GM23338 (cell line): Measurements from ENCODE around the gene RHOG. TPM values are rescaled to one million over a fixed set of nuclear protein-coding genes. Genes with fewer than 3 reads are reported as not detected.

ENCODE experiments used
- ATAC-seq: fragments of 200-7000 bp; cut with Tn5 transposase; 3 replicates; pipeline ENCODE4 v1.9.1; 2020
- DNase-seq: peaks from one replicate; pipeline ENCODE4 v3.0.0-alpha.2; 2015; ENCODE audit warnings: low spot score
- H2AFZ ChIP-seq: fragments of 200-600 bp; sonication (generic); 2 replicates; pipeline ENCODE4 v1.8.0; 2016; ENCODE audit warnings: antibody characterized with exemption, mild to moderate bottlenecking, moderate library complexity
- H3F3A ChIP-seq: fragments of 200-600 bp; sonication (generic); replicated peaks from 2 replicates; pipeline ENCODE4 v1.8.0; 2017; ENCODE audit warnings: antibody characterized with exemption, mixed run types, low read depth
- H3K27ac ChIP-seq: fragments of 200-600 bp; sonication (generic); 2 replicates; pipeline ENCODE4 v1.6.1; 2016; ENCODE audit warnings: low read depth
- H3K27me3 ChIP-seq: fragments of 200-600 bp; sonication (generic); 2 replicates; pipeline ENCODE4 v1.8.0; 2016; ENCODE audit warnings: mild to moderate bottlenecking, mixed run types, moderate library complexity; ENCODE audit not compliant: insufficient read depth
- H3K36me3 ChIP-seq: fragments of 200-600 bp; sonication (generic); 2 replicates; pipeline ENCODE4 v1.8.0; 2016; ENCODE audit warnings: mild to moderate bottlenecking; ENCODE audit not compliant: insufficient read depth
- H3K4me1 ChIP-seq: fragments of 200-600 bp; sonication (generic); 2 replicates; pipeline ENCODE4 v1.8.0; 2016; ENCODE audit warnings: mild to moderate bottlenecking, moderate library complexity; ENCODE audit not compliant: insufficient read depth
- H3K4me2 ChIP-seq: fragments of 200-600 bp; sonication (generic); 2 replicates; pipeline ENCODE4 v1.7.1; 2017; ENCODE audit warnings: mixed run types
- H3K4me3 ChIP-seq: fragments of 200-600 bp; sonication (generic); 2 replicates; pipeline ENCODE4 v1.6.1; 2016; ENCODE audit warnings: mixed run types
- H3K79me2 ChIP-seq: fragments of 200-600 bp; sonication (generic); replicated peaks from 2 replicates; pipeline ENCODE4 v1.8.0; 2017; ENCODE audit warnings: mild to moderate bottlenecking; ENCODE audit not compliant: insufficient read depth
- H3K9me2 ChIP-seq: fragments of 200-600 bp; sonication (generic); 2 replicates; pipeline ENCODE4 v1.8.0; 2017; ENCODE audit not compliant: insufficient read depth
- H4K20me1 ChIP-seq: fragments of 200-600 bp; sonication (generic); replicated peaks from 2 replicates; pipeline ENCODE4 v1.8.0; 2017; ENCODE audit warnings: mild to moderate bottlenecking; ENCODE audit not compliant: insufficient read depth
- H3K27ac Mint-ChIP-seq: 2 replicates; pipeline ENCODE4 v1.8.0; 2020; ENCODE audit warnings: inconsistent platforms, mild to moderate bottlenecking, moderate library complexity, mixed read lengths
- H3K27me3 Mint-ChIP-seq: 3 replicates; pipeline ENCODE4 v1.8.0; 2022; ENCODE audit warnings: low read depth, mild to moderate bottlenecking, moderate library complexity, mixed read lengths, inconsistent platforms; ENCODE audit not compliant: insufficient read depth, poor library complexity
- H3K36me3 Mint-ChIP-seq: 3 replicates; pipeline ENCODE4 v1.8.0; 2021; ENCODE audit warnings: low read depth, mild to moderate bottlenecking, inconsistent platforms, moderate library complexity, mixed read lengths
- H3K4me1 Mint-ChIP-seq: 3 replicates; pipeline ENCODE4 v1.8.0; 2020; ENCODE audit warnings: mild to moderate bottlenecking, inconsistent platforms, mixed read lengths
- H3K4me3 Mint-ChIP-seq: 3 replicates; pipeline ENCODE4 v1.8.0; 2021; ENCODE audit warnings: moderate library complexity, mild to moderate bottlenecking, inconsistent platforms, mixed read lengths
- H3K9me3 Mint-ChIP-seq: 3 replicates; pipeline ENCODE4 v1.8.0; 2020; ENCODE audit warnings: moderate library complexity, mild to moderate bottlenecking, inconsistent platforms, mixed read lengths
- CREB1 ChIP-seq: fragments of 250-450 bp; sonication (Bioruptor Pico); IDR thresholded peaks from 2 replicates; pipeline ENCODE4 v1.5.0; 2020; ENCODE audit warnings: low read depth, mild to moderate bottlenecking, moderate library complexity
- CTCF ChIP-seq, 2 experiments: fragments of 200-600 bp in 1 of 2; sonication (generic) in 1 of 2; conservative IDR thresholded peaks; 2 replicates each; pipeline versions ENCODE4 v1.5.1 to v1.6.1; 2016 to 2017; ENCODE audit warnings: antibody characterized with exemption in 2 of 2, low read depth in 2 of 2, mild to moderate bottlenecking in 2 of 2, moderate library complexity in 1 of 2
- ETS1 ChIP-seq: IDR thresholded peaks from 2 replicates; pipeline ENCODE4 v1.6.1; 2016; ENCODE audit warnings: antibody characterized with exemption
- EZH2 ChIP-seq: fragments of 200-600 bp; sonication (generic); IDR thresholded peaks from one replicate; pipeline ENCODE4 v1.8.0; 2017; ENCODE audit warnings: antibody characterized with exemption, mild to moderate bottlenecking, low read depth; ENCODE audit not compliant: unreplicated experiment
- JUNB ChIP-seq: IDR thresholded peaks from one replicate; pipeline ENCODE4 v1.6.1; 2016; ENCODE audit warnings: antibody characterized with exemption; ENCODE audit not compliant: unreplicated experiment
- NANOG ChIP-seq: IDR thresholded peaks from 2 replicates; pipeline ENCODE4 v1.6.1; 2016; ENCODE audit warnings: antibody characterized with exemption, borderline replicate concordance
- POLR2AphosphoS5 ChIP-seq: IDR thresholded peaks from 2 replicates; pipeline ENCODE4 v1.6.1; 2016; ENCODE audit warnings: antibody characterized with exemption, low read depth
- ZNF114 ChIP-seq: fragments of 250-450 bp; sonication (Bioruptor Pico); IDR thresholded peaks from 2 replicates; pipeline ENCODE4 v1.5.0; 2020; ENCODE audit warnings: mild to moderate bottlenecking, moderate library complexity
- ZNF331 ChIP-seq: fragments of 250-450 bp; sonication (Bioruptor Pico); IDR thresholded peaks from 2 replicates; pipeline ENCODE4 v1.5.0; 2020; ENCODE audit warnings: low read depth, mild to moderate bottlenecking, moderate library complexity
- ZNF462 ChIP-seq: fragments of 250-450 bp; sonication (Bioruptor Pico); IDR thresholded peaks from 2 replicates; pipeline ENCODE4 v1.5.0; 2020; ENCODE audit warnings: mild to moderate bottlenecking, moderate library complexity
- polyA plus RNA-seq: library from polyadenylated mRNA; unstranded; fragments of >200 nt; fragmentation: Nextera tagmentation; extraction: Ambion mirVana; gene quantifications from 2 replicates; pipeline ENCODE4 v1.2.1, GENCODE V29; 2016
- total RNA-seq: library from RNA; depleted of rRNA; stranded (reverse); fragments of >200 nt; shearing (Covaris generic); gene quantifications from 2 replicates; pipeline ENCODE4 v1.2.3, GENCODE V29; 2014

The RHOG gene
- total and polyA plus RNA-seq, 2 experiments from 2014 or later = 26.3 to 38.6 TPM

GRCh38 chr11:3834664-3835461, 5.9 kb downstream of the RHOG start:
- Histone ChIP-seq H3K79me2 (peaks cover 73% of the 10 kb centered on the region), H2AFZ (no peak overlapping the region), H4K20me1 (peaks cover 59% of the 10 kb centered on the region), H3F3A (0 out of 2 replicates have a peak, but pooled peaks cover 2% of the 10 kb centered on the region), H3K9me2 (no peaks in the 10 kb centered on the region), H3K4me3 (0 out of 2 replicates have a peak overlapping the region, but pooled peaks have one; percentile 10), H3K27ac (no peak overlapping the region), H3K36me3 (no peaks in the 10 kb centered on the region; the same call in 1 of the 2 replicates), H3K4me1 (peaks cover 24% of the 10 kb centered on the region), H3K4me2 (peak overlapping the region; percentile 24), H3K27me3 (no peaks in the 10 kb centered on the region)
- Mint-ChIP-seq H3K36me3 (peaks cover 25% of the 10 kb centered on the region), H3K9me3 (no peaks in the 10 kb centered on the region; the same call in 2 of the 3 replicates), H3K4me3 (peak overlapping the region; percentile 13; the same call in 1 of the 3 replicates), H3K27ac (no peak overlapping the region), H3K27me3 (peaks cover 8% of the 10 kb centered on the region), H3K4me1 (peaks cover 46% of the 10 kb centered on the region)
- DNase-seq = peak; percentile 58
- no peak for TF ChIP-seq ZNF462 (CRISPR knock-in tag)
- TF ChIP-seq ETS1 = no peak
- no peak for TF ChIP-seq NANOG
- TF ChIP-seq JUNB = no peak
- TF ChIP-seq ZNF114 (CRISPR knock-in tag) = no peak
- TF ChIP-seq EZH2 = no peak
- TF ChIP-seq ZNF331 = no peak
- TF ChIP-seq POLR2AphosphoS5 = no peak
- TF ChIP-seq CREB1 (CRISPR knock-in tag) = no peak
- no peak for TF ChIP-seq CTCF (conservative IDR thresholded peaks at IDR 0.05; ENCODE audit: low read depth in 2 of 2)
- ATAC-seq = peak; percentile 61
